ENCODE results near the gene GSTM2. TPM values are rescaled to one million over a fixed set of nuclear protein-coding genes. Genes with fewer than 3 reads are reported as not detected.

GSTM2 gene
- total and polyA plus RNA-seq, 2 donors (not counting 1 experiment from before 2014, with no cell fraction given): 42.9 to 94.4 TPM

- 19% methylated on average over 19 of the region's 26 CpGs for WGBS (ENCODE audit: insufficient coverage)
- ATAC-seq (ENCODE audit: low read depth) (peak; percentile 40), DNase-seq (no peak)
- Histone ChIP-seq H3K9ac (ENCODE audit: low read length) (peak overlapping the region; percentile 44), H3K4me3 (ENCODE audit: control extremely low read depth in 1 of 5, extremely low read depth in 1 of 5, insufficient read depth in 1 of 5, low read depth in 2 of 5, low read length in 4 of 5) (peak overlapping the region in 4 of 5 experiments; percentile 22 to 43 (median 32)), H2AFZ (ENCODE audit: insufficient read depth, low read depth, low read length, poor library complexity, severe bottlenecking) (peak overlapping the region; percentile 58), H4K20me1 (ENCODE audit: control insufficient read depth, insufficient read depth, low read length, poor library complexity, severe bottlenecking) (no peaks in the 10 kb centered on the region), H3K27ac (ENCODE audit: low read length in 2 of 2) (no peak overlapping the region), H3K27me3 (replicated peaks in 1 of 4; ENCODE audit: control extremely low read depth in 1 of 4, control insufficient read depth in 3 of 4, insufficient read depth in 4 of 4, low read length in 3 of 4) (no peaks in the 10 kb centered on the region), H3K4me2 (replicated peaks; ENCODE audit: low read depth, low read length, poor library complexity, severe bottlenecking) (peak overlapping the region; percentile 72), H3K4me1 (ENCODE audit: control insufficient read depth in 2 of 2, insufficient read depth in 2 of 2, low read length in 2 of 2) (peaks cover 4 to 14% of the 10 kb centered on the region in 2 donors), H3K79me2 (ENCODE audit: control insufficient read depth, insufficient read depth, low read length) (no peaks in the 10 kb centered on the region), H3K36me3 (replicated peaks in 1 of 2; ENCODE audit: control extremely low read depth in 1 of 2, control insufficient read depth in 1 of 2, extremely low read depth in 1 of 2, insufficient read depth in 2 of 2, low read length in 1 of 2) (no peaks in the 10 kb centered on the region), H3K9me3 (ENCODE audit: control extremely low read depth in 1 of 3, control insufficient read depth in 2 of 3, insufficient read depth in 1 of 3, low read length in 2 of 3) (no peaks in the 10 kb centered on the region)
- intact Hi-C loops (cut with micrococcal nuclease): no loop called here
- ChIA-PET CTCF (interaction anchor here (1.1 kb wide), 1 partner anchor 28 kb away, joined by 4 read pairs; no protein-coding TSS in a partner anchor), POLR2A (interaction anchor here (0.9 kb wide), 1 partner anchor 11 kb away, joined by 3 read pairs; no protein-coding TSS in a partner anchor)
- H3K4me1 Mint-ChIP-seq: peaks cover 19% of the 10 kb centered on the region
- no peaks in the 10 kb centered on the region for H3K9me3 Mint-ChIP-seq (ENCODE audit: insufficient read depth)
- TF ChIP-seq CTCF (IDR thresholded peaks at IDR 0.05) (no peak), EZH2 (IDR thresholded peaks at IDR 0.05; ENCODE audit: borderline replicate concordance, insufficient read depth, low read depth, low read length, poor library complexity, severe bottlenecking) (no peak)
- no peaks in the 10 kb centered on the region for H3K27me3 Mint-ChIP-seq
- H3K27ac Mint-ChIP-seq: peak overlapping the region; percentile 63
- H3K4me3 Mint-ChIP-seq: peak overlapping the region; percentile 87
These were observed 392 bp downstream of the GSTM2 start for GRCh38 chr1:109668123-109668775.

- Mint-ChIP-seq H3K4me1 (peaks cover 16% of the 10 kb centered on the region), H3K9me3 (ENCODE audit: insufficient read depth) (no peaks in the 10 kb centered on the region), H3K27ac (peak overlapping the region; percentile 68), H3K27me3 (no peaks in the 10 kb centered on the region), H3K4me3 (peak overlapping the region; percentile 76)
- H3K79me2 ChIP-seq (ENCODE audit: control insufficient read depth, insufficient read depth, low read length): no peaks in the 10 kb centered on the region
- TF ChIP-seq CTCF (IDR thresholded peaks at IDR 0.05) (no peak), EZH2 (IDR thresholded peaks at IDR 0.05; ENCODE audit: borderline replicate concordance, insufficient read depth, low read depth, low read length, poor library complexity, severe bottlenecking) (no peak)
- H3K36me3 ChIP-seq (replicated peaks in 1 of 2; ENCODE audit: control extremely low read depth in 1 of 2, control insufficient read depth in 1 of 2, extremely low read depth in 1 of 2, insufficient read depth in 2 of 2, low read length in 1 of 2): no peaks in the 10 kb centered on the region
- ChIA-PET POLR2A (interaction anchor here (0.9 kb wide), 1 partner anchor 13 kb away, joined by 3 read pairs; no protein-coding TSS in a partner anchor), CTCF (no interaction called here)
- no peak overlapping the region for H3K27ac ChIP-seq (ENCODE audit: low read length in 2 of 2)
- no peaks in the 10 kb centered on the region for H3K27me3 ChIP-seq (replicated peaks in 1 of 4; ENCODE audit: control extremely low read depth in 1 of 4, control insufficient read depth in 3 of 4, insufficient read depth in 4 of 4, low read length in 3 of 4)
- intact Hi-C loops (cut with micrococcal nuclease): no loop called here
- H3K4me2 ChIP-seq (replicated peaks; ENCODE audit: low read depth, low read length, poor library complexity, severe bottlenecking): peak overlapping the region; percentile 17
- H3K4me3 ChIP-seq (ENCODE audit: control extremely low read depth in 1 of 5, extremely low read depth in 1 of 5, insufficient read depth in 1 of 5, low read depth in 2 of 5, low read length in 4 of 5): peak overlapping the region in 1 of 5 experiments; percentile 19
- H4K20me1 ChIP-seq (ENCODE audit: control insufficient read depth, insufficient read depth, low read length, poor library complexity, severe bottlenecking): no peaks in the 10 kb centered on the region
- ATAC-seq (ENCODE audit: low read depth) (no peak), DNase-seq (no peak)
- no peak overlapping the region for H3K9ac ChIP-seq (ENCODE audit: low read length)
- H3K9me3 ChIP-seq (ENCODE audit: control extremely low read depth in 1 of 3, control insufficient read depth in 2 of 3, insufficient read depth in 1 of 3, low read length in 2 of 3): no peaks in the 10 kb centered on the region
- H3K4me1 ChIP-seq (ENCODE audit: control insufficient read depth in 2 of 2, insufficient read depth in 2 of 2, low read length in 2 of 2): peaks cover 4 to 14% of the 10 kb centered on the region in 2 donors
- WGBS (ENCODE audit: insufficient coverage): 80% methylated on average over 18 of the region's 22 CpGs
- peak overlapping the region; percentile 66 for H2AFZ ChIP-seq (ENCODE audit: insufficient read depth, low read depth, low read length, poor library complexity, severe bottlenecking)
These were observed 1.5 kb downstream of the GSTM2 start for GRCh38 chr1:109669246-109669948.
